ENCODE data around the gene GZMH. TPM values are rescaled to one million over a fixed set of nuclear protein-coding genes. Genes with fewer than 3 reads are reported as not detected.

The GZMH gene
- total and polyA plus RNA-seq, 2 of the 4 experiments (the other 2 are of a cell fraction): not detected

- Histone ChIP-seq H2AK5ac (ENCODE audit: low read depth, low read length) (no peak within 1 kb of the TSS), H3K9ac (ENCODE audit: low read depth, low read length) (no peak within 1 kb of the TSS), H3K36me3 (ENCODE audit: control insufficient read depth, insufficient read depth, low read length) (no peaks in the 10 kb centered on the region), H3K4me2 (ENCODE audit: low read depth, low read length) (no peak within 1 kb of the TSS), H2AK9ac (replicated peaks; ENCODE audit: low read depth, low read length, poor library complexity) (no peak within 1 kb of the TSS), H3K23ac (ENCODE audit: low read depth, low read length) (no peak within 1 kb of the TSS), H4K91ac (ENCODE audit: insufficient read depth, low read depth, low read length) (no peak within 1 kb of the TSS), H2BK20ac (ENCODE audit: low read depth, low read length) (no peak within 1 kb of the TSS), H2BK15ac (ENCODE audit: low read depth, low read length) (no peak within 1 kb of the TSS), H4K5ac (ENCODE audit: low read depth, low read length) (no peak within 1 kb of the TSS), H2BK120ac (ENCODE audit: low read depth, low read length) (no peak within 1 kb of the TSS), H3K27ac (ENCODE audit: insufficient read depth, low read length) (no peak within 1 kb of the TSS), H2BK5ac (ENCODE audit: low read depth, low read length, poor library complexity, severe bottlenecking) (no peak within 1 kb of the TSS), H3K18ac (ENCODE audit: low read depth, low read length) (no peak within 1 kb of the TSS), H3K9me1 (ENCODE audit: insufficient read depth, low read length) (no peaks in the 10 kb centered on the region), H3K4ac (ENCODE audit: low read depth, low read length) (no peak within 1 kb of the TSS), H3K4me1 (ENCODE audit: control insufficient read depth, insufficient read depth, low read length) (no peaks in the 10 kb centered on the region), H3K14ac (replicated peaks; ENCODE audit: low read depth, low read length) (no peak within 1 kb of the TSS), H4K20me1 (ENCODE audit: insufficient read depth, low read length) (no peaks in the 10 kb centered on the region), H2AFZ (replicated peaks; ENCODE audit: low read length, poor library complexity) (no peak within 1 kb of the TSS), H3K27me3 (ENCODE audit: control insufficient read depth, insufficient read depth, low read length) (no peaks in the 10 kb centered on the region), H3K4me3 (ENCODE audit: insufficient read depth, low read depth, low read length) (no peak within 1 kb of the TSS), H3K9me3 (ENCODE audit: control insufficient read depth, insufficient read depth, low read length) (no peaks in the 10 kb centered on the region), H3K79me1 (ENCODE audit: low read depth in 1 of 2, low read length in 2 of 2) (no peaks in the 10 kb centered on the region), H4K8ac (ENCODE audit: low read depth in 2 of 2, low read length in 2 of 2) (no peak within 1 kb of the TSS), H3K56ac (ENCODE audit: extremely low read depth, insufficient read depth, low read length) (no peak within 1 kb of the TSS)
- DNase-seq: peak; percentile 14
- TF ChIP-seq CEBPB (IDR thresholded peaks at IDR 0.05; ENCODE audit: low read depth, low read length): no peak
- TF ChIP-seq ELK1 (IDR thresholded peaks at IDR 0.05; ENCODE audit: borderline replicate concordance, low read depth, low read length): no peak
- TF ChIP-seq SMC3 (IDR thresholded peaks at IDR 0.05; ENCODE audit: low read depth, low read length): no peak
- no peak for TF ChIP-seq CTCF (conservative IDR thresholded peaks at IDR 0.05; ENCODE audit: low read depth, low read length)
- TF ChIP-seq USF2 (IDR thresholded peaks at IDR 0.05; ENCODE audit: low read depth, low read length): no peak
- TF ChIP-seq RFX5 (IDR thresholded peaks at IDR 0.05; ENCODE audit: low read depth, low read length): no peak
- no peak for TF ChIP-seq MXI1 (IDR thresholded peaks at IDR 0.05; ENCODE audit: borderline replicate concordance, low read depth, low read length)
- no peak for TF ChIP-seq NFE2L2 (IDR thresholded peaks at IDR 0.05; ENCODE audit: low read depth, low read length)
- TF ChIP-seq POLR2A (IDR thresholded peaks at IDR 0.05; ENCODE audit: low read depth, low read length): no peak
- TF ChIP-seq RCOR1 (IDR thresholded peaks at IDR 0.05; ENCODE audit: insufficient replicate concordance, low read length): no peak
- TF ChIP-seq MAZ (IDR thresholded peaks at IDR 0.05; ENCODE audit: borderline replicate concordance, low read depth, low read length): no peak
- TF ChIP-seq CHD1 (IDR thresholded peaks at IDR 0.05; ENCODE audit: low read depth, low read length): no peak
- TF ChIP-seq RAD21 (IDR thresholded peaks at IDR 0.05; ENCODE audit: low read length): no peak
- no peak for TF ChIP-seq BHLHE40 (IDR thresholded peaks at IDR 0.05; ENCODE audit: low read depth, low read length)
- TF ChIP-seq MAFK (IDR thresholded peaks at IDR 0.05; ENCODE audit: low read depth, low read length): no peak
- TF ChIP-seq FOS (IDR thresholded peaks at IDR 0.05; ENCODE audit: low read depth, low read length): no peak
- ChIA-PET POLR2A (ENCODE audit: unreplicated experiment) (no interaction called here), CTCF (no interaction called here)
- dilution Hi-C loops (cut with HindIII; ENCODE audit: low sequenced_read_pairs, unreplicated experiment) (no loop called here), intact Hi-C loops (cut with micrococcal nuclease) (no loop called here), in situ Hi-C loops (cut with MboI; ENCODE audit: low sequenced_read_pairs) (no loop called here)
- BruUV-seq (replicated peaks): no TSS peak
- 0% methylated on average over 1 of the region's 2 CpGs; no CpG with 5 or more reads in 1 of the 2 experiments for WGBS, 2 experiments (ENCODE audit: extremely low coverage in 2 of 2, insufficient read length in 1 of 2)
- ATAC-seq (ENCODE audit: low read depth): no peak
These were observed 24.7 kb upstream of the GZMH start, which contains the start of gene GZMB for GRCh38 chr14:24634158-24634557. Gene GZMB (minus strand): TSS chr14:24634190. CDS start chr14:24634160, 30 bp downstream.

Data from IMR-90 (cell line).